IMR-90 (cell line): ENCODE data around the gene FGA. TPM values are rescaled to one million over a fixed set of nuclear protein-coding genes. Genes with fewer than 3 reads are reported as not detected.

Experiments used
- ATAC-seq: fragments of 200-7000 bp; cut with Tn5 transposase; 2 replicates; pipeline ENCODE4 v1.9.1; 2020; ENCODE audit warnings: low read depth, mild to moderate bottlenecking, moderate library complexity
- BruUV-seq: library from RNA; stranded (reverse); fragments of 400-500 nt; replicated peaks from 2 replicates; lab custom pipeline; 2021; lab: Mats Ljungman, UMichigan
- CTCF ChIA-PET: fragments of 300-600 bp; formaldehyde crosslinking; extraction: SDS; loops from one replicate; lab custom pipeline; 2021; ENCODE audit warnings: antibody characterized with exemption; lab: Yijun Ruan, JAX
- POLR2A ChIA-PET: fragments of 300-600 bp; sonication (Branson Sonifier 250); formaldehyde crosslinking; loops from one replicate; lab custom pipeline; 2022; ENCODE audit warnings: antibody characterized with exemption; ENCODE audit not compliant: unreplicated experiment; lab: Charles Lee
- DNase-seq: peaks from one replicate; pipeline ENCODE4 v3.0.0; 2013
- H2AFZ ChIP-seq: replicated peaks from 2 replicates; pipeline ENCODE3; 2013; ENCODE audit warnings: low read length, mild to moderate bottlenecking; ENCODE audit not compliant: poor library complexity
- H2AK5ac ChIP-seq: 2 replicates; pipeline ENCODE4 v1.6.1; 2013; ENCODE audit warnings: low read depth, low read length, inconsistent platforms
- H2AK9ac ChIP-seq: replicated peaks from 2 replicates; pipeline ENCODE3; 2013; ENCODE audit warnings: mild to moderate bottlenecking, low read depth, low read length, moderate library complexity; ENCODE audit not compliant: poor library complexity
- H2BK120ac ChIP-seq: 2 replicates; pipeline ENCODE4 v1.6.1; 2013; ENCODE audit warnings: low read depth, low read length, inconsistent platforms
- H2BK15ac ChIP-seq: 3 replicates; pipeline ENCODE4 v1.6.1; 2013; ENCODE audit warnings: low read depth, low read length, inconsistent platforms
- H2BK20ac ChIP-seq: 2 replicates; pipeline ENCODE4 v1.6.1; 2013; ENCODE audit warnings: low read depth, mild to moderate bottlenecking, inconsistent platforms, low read length, moderate library complexity
- H2BK5ac ChIP-seq: 2 replicates; pipeline ENCODE4 v1.6.1; 2013; ENCODE audit warnings: mild to moderate bottlenecking, low read depth, low read length, inconsistent platforms; ENCODE audit not compliant: poor library complexity, severe bottlenecking
- H3K14ac ChIP-seq: replicated peaks from 2 replicates; pipeline ENCODE4 v1.6.1; 2013; ENCODE audit warnings: low read depth, low read length, inconsistent platforms
- H3K18ac ChIP-seq: 2 replicates; pipeline ENCODE4 v1.6.1; 2013; ENCODE audit warnings: low read depth, low read length, control low read depth
- H3K23ac ChIP-seq: 2 replicates; pipeline ENCODE4 v1.6.1; 2013; ENCODE audit warnings: low read depth, low read length, inconsistent platforms
- H3K27ac ChIP-seq: 2 replicates; pipeline ENCODE4 v1.5.1; 2013; ENCODE audit warnings: mild to moderate bottlenecking, control low read depth, low read length; ENCODE audit not compliant: insufficient read depth
- H3K27me3 ChIP-seq: 2 replicates; pipeline ENCODE4 v1.6.1; 2013; ENCODE audit warnings: low read length; ENCODE audit not compliant: control insufficient read depth, insufficient read depth
- H3K36me3 ChIP-seq: 2 replicates; pipeline ENCODE4 v1.6.1; 2013; ENCODE audit warnings: low read length, mixed read lengths; ENCODE audit not compliant: control insufficient read depth, insufficient read depth
- H3K4ac ChIP-seq: 2 replicates; pipeline ENCODE4 v1.6.1; 2013; ENCODE audit warnings: low read depth, low read length, inconsistent platforms
- H3K4me1 ChIP-seq: 2 replicates; pipeline ENCODE4 v1.6.1; 2013; ENCODE audit warnings: low read length, mixed read lengths; ENCODE audit not compliant: control insufficient read depth, insufficient read depth
- H3K4me2 ChIP-seq: 2 replicates; pipeline ENCODE4 v1.6.1; 2013; ENCODE audit warnings: low read depth, mild to moderate bottlenecking, control low read depth, low read length, moderate library complexity
- H3K4me3 ChIP-seq: 2 replicates; pipeline ENCODE4 v1.5.1; 2013; ENCODE audit warnings: low read depth, mild to moderate bottlenecking, control low read depth, low read length, moderate library complexity; ENCODE audit not compliant: insufficient read depth
- H3K56ac ChIP-seq: 2 replicates; pipeline ENCODE4 v1.6.1; 2013; ENCODE audit warnings: low read length, inconsistent platforms; ENCODE audit not compliant: insufficient read depth; ENCODE audit errors: extremely low read depth
- H3K79me1 ChIP-seq, 2 experiments: 2 replicates each; pipeline ENCODE4 v1.6.1; 2013; ENCODE audit warnings: low read length in 2 of 2, inconsistent platforms in 1 of 2, low read depth in 1 of 2
- H3K9ac ChIP-seq: 2 replicates; pipeline ENCODE4 v1.6.1; 2013; ENCODE audit warnings: low read depth, low read length, control low read depth
- H3K9me1 ChIP-seq: 2 replicates; pipeline ENCODE4 v1.6.1; 2013; ENCODE audit warnings: low read length, inconsistent platforms; ENCODE audit not compliant: insufficient read depth
- H3K9me3 ChIP-seq: 2 replicates; pipeline ENCODE4 v1.6.1; 2013; ENCODE audit warnings: low read length; ENCODE audit not compliant: control insufficient read depth, insufficient read depth
- H4K20me1 ChIP-seq: 2 replicates; pipeline ENCODE4 v1.6.1; 2013; ENCODE audit warnings: low read length, inconsistent platforms; ENCODE audit not compliant: insufficient read depth
- H4K5ac ChIP-seq: 2 replicates; pipeline ENCODE4 v1.6.1; 2013; ENCODE audit warnings: mild to moderate bottlenecking, low read depth, low read length, control low read depth
- H4K8ac ChIP-seq, 2 experiments: 2 replicates each; pipeline ENCODE4 v1.6.1; 2013; ENCODE audit warnings: low read depth in 2 of 2, low read length in 2 of 2, control low read depth in 1 of 2, inconsistent platforms in 1 of 2
- H4K91ac ChIP-seq: 2 replicates; pipeline ENCODE4 v1.6.1; 2013; ENCODE audit warnings: low read depth, low read length, inconsistent platforms; ENCODE audit not compliant: insufficient read depth
- CEBPB ChIP-seq: IDR thresholded peaks from 2 replicates; pipeline ENCODE4 v1.6.1; 2012; ENCODE audit warnings: low read depth, low read length, improper control_type of control experiment
- CHD1 ChIP-seq: IDR thresholded peaks from 2 replicates; pipeline ENCODE4 v1.6.1; 2012; ENCODE audit warnings: low read depth, low read length, improper control_type of control experiment
- MXI1 ChIP-seq: IDR thresholded peaks from 2 replicates; pipeline ENCODE4 v1.6.1; 2012; ENCODE audit warnings: low read depth, mild to moderate bottlenecking, low read length, moderate library complexity, borderline replicate concordance
- RAD21 ChIP-seq: IDR thresholded peaks from 2 replicates; pipeline ENCODE4 v1.6.1; 2012; ENCODE audit warnings: low read length, improper control_type of control experiment
- RCOR1 ChIP-seq: IDR thresholded peaks from 2 replicates; pipeline ENCODE4 v1.6.1; 2012; ENCODE audit warnings: mild to moderate bottlenecking, low read length, improper control_type of control experiment; ENCODE audit not compliant: insufficient replicate concordance
- SMC3 ChIP-seq: fragments of 150-350 bp; IDR thresholded peaks from 2 replicates; pipeline ENCODE4 v1.6.1; 2016; ENCODE audit warnings: low read depth, mild to moderate bottlenecking, antibody characterized with exemption, low read length, moderate library complexity
- WGBS, 2 experiments: methylation state at CpG; one replicate each; pipeline versions ENCODE4 v1.1.5 to v1.1.7; 2013; ENCODE audit warnings: missing lambda C conversion rate in 2 of 2; ENCODE audit not compliant: insufficient read length in 1 of 2; ENCODE audit errors: extremely low coverage in 2 of 2; 5-methylcytosine and 5-hydroxymethylcytosine counted together
- dilution Hi-C: fragments of 300-500 bp; cut with HindIII; formaldehyde crosslinking; loops from one replicate; pipeline ENCODE4 v1.14.3; 2018; ENCODE audit warnings: low sequenced_read_pairs; ENCODE audit not compliant: unreplicated experiment
- in situ Hi-C: fragments of 300-500 bp; cut with MboI; formaldehyde crosslinking; loops from 3 replicates; pipeline ENCODE4 v1.14.3; 2019; ENCODE audit warnings: low sequenced_read_pairs, inconsistent platforms, mixed read lengths
- intact Hi-C: fragments of 100-400 bp; cut with micrococcal nuclease; formaldehyde crosslinking; loops from 2 replicates; pipeline ENCODE4 v1.10.0; 2022
- polyA plus RNA-seq, 3 experiments: library from polyadenylated mRNA; depleted of rRNA; stranded (reverse); fragments of >200 nt; gene quantifications; 2 replicates each; pipeline ENCODE4 v1.2.3, GENCODE V29; 2012; ENCODE audit warnings: low replicate concordance in 1 of 3
- total RNA-seq: library from RNA; depleted of rRNA; stranded (reverse); fragments of >200 nt; gene quantifications from 2 replicates; pipeline ENCODE4 v1.2.3, GENCODE V29; 2012
- TF ChIP-seq, protein P1 (sequence below): conservative IDR thresholded peaks from 2 replicates; pipeline ENCODE4 v1.5.1; 2012; ENCODE audit warnings: mild to moderate bottlenecking, low read depth, low read length, improper control_type of control experiment
- TF ChIP-seq, protein P2 (sequence below): fragments of 150-350 bp; IDR thresholded peaks from 2 replicates; pipeline ENCODE4 v1.6.1; 2017; ENCODE audit warnings: mild to moderate bottlenecking, antibody characterized with exemption, low read length, low read depth

FGA gene
- total and polyA plus RNA-seq, 2 of the 4 experiments (the other 2 are of a cell fraction), result not detected

DNA sequence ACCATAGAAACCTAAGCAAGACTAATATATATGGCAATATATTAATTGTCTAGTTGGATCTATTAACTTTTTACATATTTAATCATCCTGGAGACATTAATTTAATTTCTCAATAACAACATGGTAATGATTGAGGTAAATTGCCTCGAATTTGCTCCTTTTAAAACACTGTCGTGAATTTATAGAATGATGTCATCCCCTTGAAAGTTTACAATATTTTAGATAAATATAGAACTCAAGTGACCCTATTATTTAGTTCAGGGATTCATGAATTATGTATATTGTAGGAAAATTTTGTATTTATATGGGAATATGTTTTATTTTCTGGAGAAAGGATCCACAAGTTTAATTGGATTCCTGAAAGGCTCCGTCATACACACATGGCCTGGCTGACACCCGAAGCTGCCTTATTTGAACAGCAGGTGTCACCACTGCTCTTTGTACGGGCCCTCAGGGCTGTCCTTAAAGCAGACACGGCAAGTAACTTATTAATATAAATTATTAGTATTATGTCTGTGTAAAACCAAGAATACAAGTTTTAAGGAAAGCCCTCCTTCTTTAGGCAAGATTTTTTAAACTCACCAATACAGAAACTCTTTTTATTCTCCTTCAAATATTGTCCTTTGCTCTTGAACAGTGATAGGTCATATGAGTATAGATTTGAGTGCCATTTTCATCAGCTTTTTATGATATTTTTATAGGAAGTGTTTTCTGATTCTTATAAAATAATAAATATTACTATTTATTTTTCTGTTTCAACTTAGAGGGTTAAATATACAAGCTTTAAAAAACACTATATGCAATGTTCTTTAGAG, 38.5 kb downstream of the FGA start:
- TF ChIP-seq RCOR1, result no peak
- TF ChIP-seq, protein P1, sequence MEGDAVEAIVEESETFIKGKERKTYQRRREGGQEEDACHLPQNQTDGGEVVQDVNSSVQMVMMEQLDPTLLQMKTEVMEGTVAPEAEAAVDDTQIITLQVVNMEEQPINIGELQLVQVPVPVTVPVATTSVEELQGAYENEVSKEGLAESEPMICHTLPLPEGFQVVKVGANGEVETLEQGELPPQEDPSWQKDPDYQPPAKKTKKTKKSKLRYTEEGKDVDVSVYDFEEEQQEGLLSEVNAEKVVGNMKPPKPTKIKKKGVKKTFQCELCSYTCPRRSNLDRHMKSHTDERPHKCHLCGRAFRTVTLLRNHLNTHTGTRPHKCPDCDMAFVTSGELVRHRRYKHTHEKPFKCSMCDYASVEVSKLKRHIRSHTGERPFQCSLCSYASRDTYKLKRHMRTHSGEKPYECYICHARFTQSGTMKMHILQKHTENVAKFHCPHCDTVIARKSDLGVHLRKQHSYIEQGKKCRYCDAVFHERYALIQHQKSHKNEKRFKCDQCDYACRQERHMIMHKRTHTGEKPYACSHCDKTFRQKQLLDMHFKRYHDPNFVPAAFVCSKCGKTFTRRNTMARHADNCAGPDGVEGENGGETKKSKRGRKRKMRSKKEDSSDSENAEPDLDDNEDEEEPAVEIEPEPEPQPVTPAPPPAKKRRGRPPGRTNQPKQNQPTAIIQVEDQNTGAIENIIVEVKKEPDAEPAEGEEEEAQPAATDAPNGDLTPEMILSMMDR, result peak; percentile 86
- TF ChIP-seq CHD1, result no peak
- TF ChIP-seq RAD21, result peak; percentile 82
- TF ChIP-seq MXI1, result peak; percentile 83; the same call in 1 of the 2 replicates
- TF ChIP-seq, protein P2, sequence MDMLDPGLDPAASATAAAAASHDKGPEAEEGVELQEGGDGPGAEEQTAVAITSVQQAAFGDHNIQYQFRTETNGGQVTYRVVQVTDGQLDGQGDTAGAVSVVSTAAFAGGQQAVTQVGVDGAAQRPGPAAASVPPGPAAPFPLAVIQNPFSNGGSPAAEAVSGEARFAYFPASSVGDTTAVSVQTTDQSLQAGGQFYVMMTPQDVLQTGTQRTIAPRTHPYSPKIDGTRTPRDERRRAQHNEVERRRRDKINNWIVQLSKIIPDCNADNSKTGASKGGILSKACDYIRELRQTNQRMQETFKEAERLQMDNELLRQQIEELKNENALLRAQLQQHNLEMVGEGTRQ, result peak; percentile 36; the same call in 1 of the 2 replicates
- TF ChIP-seq CEBPB, result no peak
- peak; percentile 65 for TF ChIP-seq SMC3

More for the DNA sequence above, 38.5 kb downstream of the FGA start:
- Histone ChIP-seq H4K8ac (no peak overlapping the region), H3K4me1 (no peaks in the 10 kb centered on the region), H3K14ac (no peak overlapping the region), H3K27ac (no peak overlapping the region), H3K18ac (no peak overlapping the region), H2AFZ (no peak overlapping the region), H4K5ac (no peak overlapping the region), H2AK9ac (no peak overlapping the region), H2AK5ac (no peak overlapping the region), H3K56ac (no peak overlapping the region), H3K9me1 (no peaks in the 10 kb centered on the region; the same call in 1 of the 2 replicates), H3K9me3 (no peaks in the 10 kb centered on the region), H4K91ac (no peak overlapping the region), H4K20me1 (peaks cover 6% of the 10 kb centered on the region; the same call in 1 of the 2 replicates), H2BK120ac (no peak overlapping the region), H3K4me3 (no peak overlapping the region), H3K4me2 (no peak overlapping the region), H2BK15ac (no peak overlapping the region), H3K9ac (no peak overlapping the region), H2BK20ac (no peak overlapping the region), H2BK5ac (no peak overlapping the region), H3K23ac (no peak overlapping the region), H3K4ac (no peak overlapping the region), H3K79me1 (peaks cover 5 to 14% of the 10 kb centered on the region in 2 experiments; a peak in 3 of 4 replicates), H3K36me3 (no peaks in the 10 kb centered on the region), H3K27me3 (no peaks in the 10 kb centered on the region; the same call in 1 of the 2 replicates)
- POLR2A ChIA-PET, result no interaction called here
- intact Hi-C loops, result loop anchor here (1.0 to 10.0 kb wide), 4 partner anchors 66 to 373 kb away; no protein-coding TSS in a partner anchor
- CTCF ChIA-PET, result interaction anchor here (0.6 to 2.5 kb wide), 7 partner anchors 8 to 241 kb away, joined by 3 to 20 read pairs (median 4); partner anchors contain the start of gene FGB
- ATAC-seq (peak; percentile 65), DNase-seq (peak; percentile 82)
- WGBS, 2 experiments, result no CpG with 5 or more reads among the region's 6 CpGs
- no TSS peak for BruUV-seq
- dilution Hi-C loops, result no loop called here
- in situ Hi-C loops, result loop anchor here (5.0 to 25.0 kb wide), 3 partner anchors 65 to 810 kb away; no protein-coding TSS in a partner anchor
